T-cell (primary cell): ENCODE data around the gene MTOR. TPM values are rescaled to one million over a fixed set of nuclear protein-coding genes. Genes with fewer than 3 reads are reported as not detected.

Source experiments
- ATAC-seq, 4 experiments: fragments of 200-7000 bp in 3 of 4; fragments of 150-1000 bp in 1 of 4; cut with Tn5 transposase; replicated peaks in 1 of 4; 1 replicate in 3 of 4; 2 replicates in 1 of 4; pipeline ENCODE4 v1.10.0; 2021; ENCODE audit warnings: moderate library complexity in 3 of 4, mild to moderate bottlenecking in 2 of 4, moderate number of reproducible peaks in 1 of 4
- CTCF ChIA-PET, 2 donors: fragments of 300-600 bp; sonication (Branson Sonifier 250); formaldehyde crosslinking; loops; one replicate each; lab custom pipeline; 2022; ENCODE audit warnings: antibody characterized with exemption in 2 of 2; lab: Charles Lee
- POLR2A ChIA-PET, 2 donors: fragments of 300-600 bp; sonication (Branson Sonifier 250); formaldehyde crosslinking; loops; one replicate each; lab custom pipeline; 2022; ENCODE audit warnings: antibody characterized with exemption in 2 of 2; lab: Charles Lee
- DNase-seq, 35 experiments: peaks; one replicate each; pipeline versions ENCODE4 v3.0.0 to v3.0.0-alpha.2; 2013 to 2023
- H3K27ac ChIP-seq: one replicate; pipeline ENCODE4 v1.5.1; 2013; ENCODE audit warnings: low read length
- H3K27me3 ChIP-seq, 2 experiments: replicated peaks in 1 of 2; 1 replicate in 1 of 2; 2 replicates in 1 of 2; pipeline versions ENCODE4 v1.6.1 to v1.7.0; 2013; ENCODE audit warnings: low read length in 1 of 2, mixed read lengths in 1 of 2; ENCODE audit not compliant: control insufficient read depth in 2 of 2, insufficient read depth in 2 of 2; ENCODE audit errors: extremely low read depth in 1 of 2
- H3K36me3 ChIP-seq, 2 donors: 1 replicate in 1 of 2; 2 replicates in 1 of 2; pipeline versions ENCODE4 v1.6.1 to v1.7.0; 2013; ENCODE audit warnings: low read length in 1 of 2; ENCODE audit not compliant: control insufficient read depth in 2 of 2, insufficient read depth in 1 of 2; ENCODE audit errors: extremely low read depth in 1 of 2
- H3K4me1 ChIP-seq, 2 experiments: 1 replicate in 1 of 2; 2 replicates in 1 of 2; pipeline versions ENCODE4 v1.6.1 to v1.7.0; 2013; ENCODE audit warnings: low read length in 2 of 2, mixed read lengths in 1 of 2; ENCODE audit not compliant: insufficient read depth in 2 of 2, control insufficient read depth in 1 of 2; ENCODE audit errors: extremely low read depth in 1 of 2
- H3K4me3 ChIP-seq, 2 donors: 1 replicate in 1 of 2; 2 replicates in 1 of 2; pipeline versions ENCODE4 v1.5.1 to v1.7.0; 2013; ENCODE audit warnings: mild to moderate bottlenecking in 2 of 2, low read length in 1 of 2, moderate library complexity in 1 of 2; ENCODE audit not compliant: control insufficient read depth in 1 of 2; ENCODE audit errors: extremely low read depth in 1 of 2
- H3K9me3 ChIP-seq: 2 replicates; pipeline ENCODE4 v1.7.0; 2013
- H3K27ac Mint-ChIP-seq, 2 donors: one replicate each; pipeline ENCODE4 v1.8.0; 2020 to 2021; ENCODE audit warnings: mild to moderate bottlenecking in 2 of 2, mixed read lengths in 2 of 2
- H3K27me3 Mint-ChIP-seq, 2 donors: one replicate each; pipeline ENCODE4 v1.8.0; 2021 to 2022; ENCODE audit warnings: mixed read lengths in 2 of 2
- H3K36me3 Mint-ChIP-seq: one replicate; pipeline ENCODE4 v1.8.0; 2021; ENCODE audit warnings: mixed read lengths
- H3K4me1 Mint-ChIP-seq, 3 donors: one replicate each; pipeline ENCODE4 v1.8.0; 2020 to 2022; ENCODE audit warnings: mixed read lengths in 3 of 3, mild to moderate bottlenecking in 1 of 3
- H3K4me3 Mint-ChIP-seq, 3 donors: one replicate each; pipeline ENCODE4 v1.8.0; 2020 to 2022; ENCODE audit warnings: mild to moderate bottlenecking in 3 of 3, mixed read lengths in 3 of 3, moderate library complexity in 3 of 3
- H3K9me3 Mint-ChIP-seq, 3 donors: one replicate each; pipeline ENCODE4 v1.8.0; 2020 to 2022; ENCODE audit warnings: mixed read lengths in 3 of 3
- WGBS: methylation state at CpG from one replicate; pipeline ENCODE4 v1.1.5; 2013; ENCODE audit warnings: missing lambda C conversion rate; ENCODE audit not compliant: insufficient coverage; 5-methylcytosine and 5-hydroxymethylcytosine counted together
- total RNA-seq, 35 experiments: library from RNA in 6 of 35; stranded (reverse) in 6 of 35; fragments of 120-200 nt in 1 of 35; gene quantifications; one replicate each; pipeline versions ENCODE4 v1.2.1 to v1.2.4 and lab custom pipeline; 2013 to 2026

Gene MTOR
- total RNA-seq, 5 donors from 2014 or later (not counting 1 experiment from before 2014, with no cell fraction given), result 41.7 to 45.1 (median 43.6) TPM

DNA sequence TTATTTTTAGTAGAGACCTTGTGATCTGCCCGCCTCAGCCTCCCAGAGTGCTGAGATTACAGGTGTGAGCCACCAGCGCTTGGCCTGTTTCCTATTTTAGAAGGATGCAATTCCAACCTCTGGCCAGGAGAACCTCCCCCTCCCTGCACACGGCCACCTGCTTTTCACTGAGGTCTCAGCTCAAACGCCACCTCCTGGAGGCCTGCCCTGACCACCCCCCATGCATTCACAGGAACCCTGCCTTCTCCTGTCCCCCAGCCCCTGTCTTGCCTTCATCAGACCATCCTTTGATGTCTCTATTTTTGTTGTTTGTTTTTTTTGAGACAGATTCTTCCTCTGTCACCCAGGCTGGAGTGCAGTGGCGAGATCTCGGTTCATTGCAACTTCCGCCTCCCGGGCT, 204.9 kb downstream of the MTOR start:
- ChIA-PET POLR2A (interaction anchor here in 1 of 2 donors (0.6 kb wide), 1 partner anchor 45 kb away, joined by 5 read pairs; no protein-coding TSS in a partner anchor), CTCF (interaction anchor here in 1 of 2 donors (0.6 to 1.3 kb wide), 3 partner anchors 19 to 683 kb away, joined by 3 to 11 read pairs (median 4); no protein-coding TSS in a partner anchor)
- H3K27ac Mint-ChIP-seq, result peak overlapping the region in 1 of 2 donors; percentile 8
- ATAC-seq, result no peak
- no peaks in the 10 kb centered on the region for H3K9me3 ChIP-seq
- H3K27ac ChIP-seq, result no peak overlapping the region
- H3K4me1 Mint-ChIP-seq, result peaks cover 21 to 30% (median 27%) of the 10 kb centered on the region in 3 donors
- peaks cover 0 to 2% of the 10 kb centered on the region in 2 experiments for H3K27me3 ChIP-seq
- H3K9me3 Mint-ChIP-seq, result no peaks in the 10 kb centered on the region
- H3K4me3 ChIP-seq, result no peak overlapping the region
- no peaks in the 10 kb centered on the region for H3K27me3 Mint-ChIP-seq
- DNase-seq, result no peak
- H3K4me3 Mint-ChIP-seq, result peak overlapping the region in 2 of 3 donors; percentile 15 to 25
- H3K36me3 Mint-ChIP-seq, result peaks cover 4% of the 10 kb centered on the region
- H3K36me3 ChIP-seq, result peaks cover 7 to 16% of the 10 kb centered on the region in 2 donors
- 100% methylated on average over 6 of the region's 8 CpGs for WGBS
- H3K4me1 ChIP-seq, result peaks cover 9 to 37% of the 10 kb centered on the region in 2 experiments

Other genes starting within 250 kb of the MTOR start
- gene TARDBP, start 249.9 kb downstream of the MTOR start, total RNA-seq, result 100 to 1,000 TPM; 137 to 183 (median 160) TPM
- gene MASP2, start 215.3 kb downstream of the MTOR start, total RNA-seq, result under 1 TPM in 2 of 5 donors, not detected in 3; 0.33 to 0.38 TPM
- 10 to 100 TPM; 38.0 to 78.5 (median 72.4) TPM for gene SRM, start 202.5 kb downstream of the MTOR start, total RNA-seq
- gene EXOSC10, start 162.7 kb downstream of the MTOR start, total RNA-seq, result 10 to 100 TPM; 72.5 to 85.2 (median 82.1) TPM
- not detected for gene ANGPTL7, start 73.2 kb downstream of the MTOR start, total RNA-seq
- gene UBIAD1, start 10.6 kb upstream of the MTOR start, total RNA-seq, result 10 to 100 TPM; 21.1 to 52.1 (median 34.1) TPM
- gene DISP3, start 216.6 kb upstream of the MTOR start, total RNA-seq, result 1 to 10 TPM in 2 of 5 donors, under 1 TPM in 3; 0.42 to 2.0 (median 0.95) TPM